ENCODE measurements around the gene BEST1.
"Not testable (repeated sequence)": the region's sequence is repeated elsewhere in the genome, so short reads cannot be mapped to it uniquely, and the experiment has no call there.

Gene BEST1

GRCh38 chr11:61949169-61950034 is 749 bp upstream of the BEST1 start:
- DNase-seq = peak; percentile 21

- no peak for DNase-seq
Observed at GRCh38 chr11:61951484-61952135, 1.5 kb downstream of the BEST1 start.

- no peak for DNase-seq
Observed at GRCh38 chr11:61952882-61953281, 2.7 kb downstream of the BEST1 start.

GRCh38 chr11:61953632-61954031 is 3.5 kb downstream of the BEST1 start:
- not testable (repeated sequence) for DNase-seq

- DNase-seq = no peak
Observed at GRCh38 chr11:61954106-61954850, 4.1 kb downstream of the BEST1 start.

- peak; percentile 17 for DNase-seq
Observed at GRCh38 chr11:61954851-61955421, 4.8 kb downstream of the BEST1 start.

- DNase-seq = peak; percentile 35
Observed at GRCh38 chr11:61955422-61956135, 5.4 kb downstream of the BEST1 start.

- no peak for DNase-seq
Observed at GRCh38 chr11:61956191-61957020, 6.3 kb downstream of the BEST1 start.

GRCh38 chr11:61957021-61957770 is 7.0 kb downstream of the BEST1 start:
- DNase-seq = no peak

GRCh38 chr11:61958590-61958989 is 8.4 kb downstream of the BEST1 start:
- no peak for DNase-seq

- DNase-seq = no peak
Observed at GRCh38 chr11:61959114-61959513, 9.0 kb downstream of the BEST1 start.

- DNase-seq = no peak
Observed at GRCh38 chr11:61959678-61960077, 9.5 kb downstream of the BEST1 start.

GRCh38 chr11:61960532-61960931 is 10.4 kb downstream of the BEST1 start:
- no peak for DNase-seq

- no peak for DNase-seq
Observed at GRCh38 chr11:61961570-61962212, 11.5 kb downstream of the BEST1 start.

GRCh38 chr11:61962213-61963015 is 12.3 kb downstream of the BEST1 start:
- peak; percentile 17 for DNase-seq

GRCh38 chr11:61963016-61963281 is 12.8 kb downstream of the BEST1 start:
- no peak for DNase-seq

GRCh38 chr11:61963282-61964057 is 13.3 kb downstream of the BEST1 start:
- peak; percentile 50 for DNase-seq

GRCh38 chr11:61964058-61964665 is 14.0 kb downstream of the BEST1 start:
- peak; percentile 37 for DNase-seq
